Memory B cell (primary cell): ENCODE results near the gene HP.
"Not testable (repeated sequence)": the region's sequence is repeated elsewhere in the genome, so short reads cannot be mapped to it uniquely, and the experiment has no call there.

Source experiments
- ATAC-seq: fragments of 150-1000 bp; cut with Tn5 transposase; 2 replicates; pipeline ENCODE4 v1.10.0; 2021; ENCODE audit warnings: low read depth, mild to moderate bottlenecking, moderate library complexity
- DNase-seq, 2 donors: peaks; one replicate each; pipeline ENCODE4 v3.0.0; 2022; ENCODE audit warnings: low spot score in 2 of 2
- H3K27ac Mint-ChIP-seq: one replicate; pipeline ENCODE4 v1.8.0; 2022; ENCODE audit warnings: mild to moderate bottlenecking, moderate library complexity, mixed read lengths
- H3K27me3 Mint-ChIP-seq: one replicate; pipeline ENCODE4 v1.8.0; 2022; ENCODE audit warnings: mixed read lengths
- H3K36me3 Mint-ChIP-seq: one replicate; pipeline ENCODE4 v1.8.0; 2022; ENCODE audit warnings: mild to moderate bottlenecking, mixed read lengths
- H3K4me1 Mint-ChIP-seq: one replicate; pipeline ENCODE4 v1.8.0; 2022; ENCODE audit warnings: mixed read lengths
- H3K4me3 Mint-ChIP-seq: one replicate; pipeline ENCODE4 v1.8.0; 2022; ENCODE audit warnings: mild to moderate bottlenecking, moderate library complexity, mixed read lengths
- H3K9me3 Mint-ChIP-seq: one replicate; pipeline ENCODE4 v1.8.0; 2022; ENCODE audit warnings: mixed read lengths

The HP gene

DNA sequence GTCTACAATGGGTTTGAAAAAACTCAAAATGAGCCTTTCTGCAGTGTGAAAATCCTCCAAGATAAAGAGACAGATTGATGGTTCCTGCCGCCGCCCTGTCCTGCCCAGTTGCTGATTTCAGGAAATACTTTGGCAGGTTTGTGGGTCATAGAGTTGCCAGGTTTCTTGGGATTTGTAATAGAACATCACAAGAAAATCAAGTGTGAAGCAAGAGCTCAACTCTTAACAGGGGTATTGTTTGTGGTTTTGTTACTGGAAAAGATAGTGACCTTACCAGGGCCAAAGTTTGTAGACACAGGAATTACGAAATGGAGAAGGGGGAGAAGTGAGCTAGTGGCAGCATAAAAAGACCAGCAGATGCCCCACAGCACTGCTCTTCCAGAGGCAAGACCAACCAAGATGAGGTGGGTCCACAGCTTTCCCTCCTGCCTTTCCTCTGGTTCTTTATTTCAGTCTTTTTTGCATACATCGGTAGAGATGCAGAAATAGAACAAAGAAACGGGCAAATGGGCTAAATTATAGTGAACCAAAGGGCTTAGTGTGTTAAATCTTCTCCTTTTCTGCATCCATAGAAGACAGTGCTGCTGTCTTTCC, at the start of gene HP:
Gene HP (plus strand): TSS at position 252 of the 594 bp plus-strand sequence. CDS start 148 bp downstream, at position 400.
- not testable (repeated sequence) for H3K36me3 Mint-ChIP-seq, H3K4me3 Mint-ChIP-seq, H3K9me3 Mint-ChIP-seq, DNase-seq, H3K4me1 Mint-ChIP-seq, ATAC-seq, H3K27ac Mint-ChIP-seq, H3K27me3 Mint-ChIP-seq

GRCh38 chr16:72008065-72008423, 46.3 kb upstream of the HP start:
- H3K27me3 Mint-ChIP-seq, H3K36me3 Mint-ChIP-seq, DNase-seq, H3K4me1 Mint-ChIP-seq, H3K9me3 Mint-ChIP-seq, ATAC-seq: not testable (repeated sequence)
- Mint-ChIP-seq H3K4me3 (peak overlapping the region; percentile 96), H3K27ac (peak overlapping the region; percentile 97)

DNA sequence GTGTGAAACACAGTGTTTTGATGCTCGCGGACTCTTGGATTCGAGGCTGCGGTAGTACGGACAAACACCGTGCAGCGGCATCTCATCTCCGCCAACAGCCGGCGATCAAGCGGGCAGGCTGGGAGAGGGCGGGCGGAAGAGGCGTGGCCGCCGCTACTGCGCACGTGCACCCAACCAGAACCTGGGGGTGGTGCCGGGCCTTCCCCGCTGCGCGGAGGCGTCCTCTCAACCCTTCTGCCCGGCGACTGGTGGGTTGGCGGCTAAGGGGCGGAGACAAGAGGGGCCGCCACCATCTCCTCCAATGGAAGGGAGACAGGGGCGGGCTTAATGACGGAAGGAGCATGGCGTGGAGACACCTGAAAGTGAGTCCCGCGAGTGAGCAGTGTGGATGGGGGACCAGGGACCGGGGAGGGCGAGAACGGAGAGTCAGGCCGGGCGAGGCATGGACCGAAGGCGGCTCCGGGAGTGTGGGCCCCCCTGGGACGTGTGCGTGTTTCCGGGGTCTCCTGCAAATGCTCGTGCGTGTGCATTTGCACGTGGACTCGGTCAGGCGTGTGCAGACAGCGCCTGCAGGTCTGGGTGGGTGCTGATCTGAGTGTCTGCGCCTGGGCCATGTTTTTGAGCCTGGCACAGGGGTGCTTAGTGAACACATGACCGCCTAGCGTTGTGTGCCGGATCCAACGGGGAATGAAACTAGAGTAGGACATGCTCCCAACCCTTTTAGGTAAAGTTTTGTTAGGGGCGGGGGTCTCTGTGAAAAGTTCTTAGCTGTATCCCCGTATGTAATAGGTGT, 45.7 kb upstream of the HP start, which contains the start of gene DHODH:
Gene DHODH (plus strand): TSS at position 321 of the 793 bp plus-strand sequence. CDS start 21 bp downstream, at position 342.
- H3K36me3 Mint-ChIP-seq: peaks cover 2% of the 10 kb centered on the region
- H3K9me3 Mint-ChIP-seq: no peaks in the 10 kb centered on the region
- peak within 1 kb of the TSS; percentile 97 for H3K27ac Mint-ChIP-seq
- H3K4me1 Mint-ChIP-seq: peaks cover 9% of the 10 kb centered on the region
- DNase-seq: peak; percentile 92 to 98
- peak; percentile 90 for ATAC-seq
- H3K4me3 Mint-ChIP-seq: peak within 1 kb of the TSS; percentile 96
- peaks cover 3% of the 10 kb centered on the region for H3K27me3 Mint-ChIP-seq

- peaks cover 9% of the 10 kb centered on the region for H3K4me1 Mint-ChIP-seq
- ATAC-seq: no peak
- H3K27ac Mint-ChIP-seq: peak overlapping the region; percentile 96
- peak overlapping the region; percentile 72 for H3K4me3 Mint-ChIP-seq
- H3K27me3 Mint-ChIP-seq: no peaks in the 10 kb centered on the region
- peaks cover 2% of the 10 kb centered on the region for H3K36me3 Mint-ChIP-seq
- DNase-seq: no peak
- H3K9me3 Mint-ChIP-seq: no peaks in the 10 kb centered on the region
These were observed 44.5 kb upstream of the HP start for GRCh38 chr16:72009779-72010178.

DNA sequence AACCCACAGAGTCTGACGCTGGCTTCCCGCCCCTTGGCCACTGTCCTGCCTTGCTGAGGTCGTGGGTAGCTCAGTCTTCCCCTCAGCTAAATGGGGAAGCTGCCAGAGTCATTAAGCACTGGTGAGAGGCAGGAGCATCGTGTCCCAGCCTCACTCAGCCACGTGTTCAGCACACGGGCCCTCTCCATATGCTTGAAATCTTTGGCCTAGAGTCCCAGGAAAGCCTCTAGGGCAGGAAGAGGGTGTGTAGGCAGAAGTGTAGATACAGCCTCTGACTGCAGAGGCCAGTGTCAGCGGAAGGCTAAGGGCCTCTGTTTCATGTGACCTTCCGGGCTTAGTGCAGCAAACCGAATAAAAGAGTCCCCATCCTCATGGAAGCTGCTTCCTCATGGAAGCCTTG, 41.7 kb upstream of the HP start:
- Mint-ChIP-seq H3K27ac (no peak overlapping the region), H3K36me3 (peaks cover 7% of the 10 kb centered on the region), H3K27me3 (no peaks in the 10 kb centered on the region), H3K4me3 (no peak overlapping the region), H3K9me3 (no peaks in the 10 kb centered on the region), H3K4me1 (peaks cover 13% of the 10 kb centered on the region)
- ATAC-seq (no peak), DNase-seq (no peak)

- peaks cover 10% of the 10 kb centered on the region for H3K36me3 Mint-ChIP-seq
- DNase-seq: no peak
- no peaks in the 10 kb centered on the region for H3K9me3 Mint-ChIP-seq
- ATAC-seq: no peak
- H3K4me3 Mint-ChIP-seq: no peak overlapping the region
- peaks cover 13% of the 10 kb centered on the region for H3K4me1 Mint-ChIP-seq
- peak overlapping the region; percentile 22 for H3K27ac Mint-ChIP-seq
- H3K27me3 Mint-ChIP-seq: no peaks in the 10 kb centered on the region
These were observed 40.9 kb upstream of the HP start for GRCh38 chr16:72013389-72013788.

DNA sequence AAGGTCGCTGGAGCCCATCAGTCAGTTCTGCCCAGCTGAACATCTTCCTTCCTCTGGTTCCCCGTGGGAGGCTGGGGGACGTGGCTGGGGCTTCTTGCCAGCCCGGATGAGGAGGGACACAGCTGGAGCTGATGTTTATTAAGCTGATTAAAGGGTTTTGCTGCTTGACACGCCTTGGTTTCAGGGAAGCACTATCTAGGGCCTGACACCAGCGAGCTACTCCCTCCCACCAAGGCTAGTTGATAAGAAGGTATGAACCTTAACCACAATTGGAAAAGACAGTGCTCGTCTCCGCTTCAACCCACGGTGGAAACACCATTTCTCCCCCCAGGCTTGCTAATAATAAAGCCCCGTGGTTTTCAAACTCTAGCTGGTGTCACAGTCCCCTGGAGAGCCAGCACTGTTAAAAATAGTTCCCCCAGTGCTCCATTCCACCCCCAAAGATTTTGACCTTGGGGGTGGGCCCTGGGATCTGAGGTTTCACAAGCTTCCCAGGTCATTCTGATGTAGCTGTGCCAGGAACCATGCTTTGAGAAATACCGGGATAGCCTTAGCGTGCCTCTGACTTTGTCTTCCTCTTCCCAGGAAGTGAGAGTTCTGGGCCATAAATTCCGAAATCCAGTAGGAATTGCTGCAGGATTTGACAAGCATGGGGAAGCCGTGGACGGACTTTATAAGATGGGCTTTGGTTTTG, 40.3 kb upstream of the HP start:
- DNase-seq (no peak), ATAC-seq (no peak)
- peaks cover 10% of the 10 kb centered on the region for H3K36me3 Mint-ChIP-seq
- H3K27me3 Mint-ChIP-seq: no peaks in the 10 kb centered on the region
- peaks cover 8% of the 10 kb centered on the region for H3K4me1 Mint-ChIP-seq
- H3K9me3 Mint-ChIP-seq: no peaks in the 10 kb centered on the region
- peak overlapping the region; percentile 22 for H3K27ac Mint-ChIP-seq
- no peak overlapping the region for H3K4me3 Mint-ChIP-seq

DNA sequence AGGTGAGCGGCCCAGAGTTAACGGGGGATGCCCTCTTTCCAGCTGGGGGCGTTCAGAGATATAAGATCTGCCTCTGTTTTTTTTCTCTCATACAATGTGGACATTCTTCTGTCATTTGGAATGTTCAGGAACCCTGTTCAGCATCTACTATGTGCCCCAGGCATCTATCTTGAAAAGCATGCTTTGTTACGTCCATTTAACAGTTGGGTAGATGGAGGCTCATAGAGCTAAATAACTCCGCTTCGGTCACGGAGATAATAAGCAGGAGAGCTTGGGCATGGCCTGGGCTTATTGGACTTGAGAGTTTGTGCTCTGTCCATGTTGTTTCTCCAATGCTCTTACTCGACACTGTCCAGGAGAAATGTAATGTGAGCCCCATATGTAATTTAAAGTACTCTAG, 39.6 kb upstream of the HP start:
- DNase-seq (no peak), ATAC-seq (no peak)
- no peaks in the 10 kb centered on the region for H3K9me3 Mint-ChIP-seq
- no peaks in the 10 kb centered on the region for H3K27me3 Mint-ChIP-seq
- H3K4me3 Mint-ChIP-seq: no peak overlapping the region
- H3K4me1 Mint-ChIP-seq: peaks cover 8% of the 10 kb centered on the region
- peaks cover 14% of the 10 kb centered on the region for H3K36me3 Mint-ChIP-seq
- peak overlapping the region; percentile 22 for H3K27ac Mint-ChIP-seq

DNA sequence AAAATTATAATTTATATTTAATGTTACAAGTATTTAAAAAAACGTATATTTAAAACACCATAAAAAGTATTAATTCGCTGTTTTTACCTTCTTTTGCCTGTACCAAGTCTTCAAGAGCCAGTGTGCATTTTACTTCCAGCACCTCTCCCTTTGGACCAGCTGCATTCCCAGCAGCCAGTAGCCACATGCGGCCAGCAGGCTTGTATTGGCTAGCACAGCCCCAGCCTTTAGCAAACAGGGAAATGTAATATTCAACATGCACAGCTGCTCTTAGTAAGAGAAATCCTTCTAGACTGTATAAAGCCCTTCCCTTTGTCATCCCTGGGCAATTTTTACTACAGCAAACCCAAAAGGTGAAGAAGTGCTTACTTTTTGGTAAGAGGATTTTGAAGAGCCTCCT, 39.2 kb upstream of the HP start:
- Mint-ChIP-seq H3K9me3 (no peaks in the 10 kb centered on the region), H3K27me3 (no peaks in the 10 kb centered on the region), H3K4me1 (peaks cover 7% of the 10 kb centered on the region), H3K36me3 (peaks cover 14% of the 10 kb centered on the region), H3K4me3 (no peak overlapping the region), H3K27ac (no peak overlapping the region)
- no peak for ATAC-seq
- no peak for DNase-seq

DNA sequence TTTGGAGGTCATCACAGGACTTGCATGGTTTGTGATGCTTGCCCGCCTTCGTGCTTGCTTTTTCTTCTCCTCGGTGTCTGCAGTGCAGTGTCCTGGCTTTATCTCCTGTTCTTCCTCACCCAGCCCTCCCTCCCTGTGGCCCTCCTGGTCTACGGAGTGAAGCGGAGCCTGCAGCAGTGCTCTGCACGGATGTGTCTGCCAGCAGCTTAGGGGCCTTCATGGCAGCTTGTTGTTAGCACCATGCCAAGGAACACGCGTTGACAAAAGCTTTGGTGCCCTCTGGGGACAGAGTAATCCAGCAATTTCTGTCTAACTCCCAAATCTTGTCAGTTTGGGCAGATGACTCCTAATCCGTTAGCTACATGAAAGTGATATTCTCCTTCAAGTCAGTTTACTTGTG, 35.8 kb upstream of the HP start:
- ATAC-seq (no peak), DNase-seq (no peak)
- H3K36me3 Mint-ChIP-seq: peaks cover 15% of the 10 kb centered on the region
- peaks cover 5% of the 10 kb centered on the region for H3K4me1 Mint-ChIP-seq
- no peaks in the 10 kb centered on the region for H3K27me3 Mint-ChIP-seq
- no peak overlapping the region for H3K4me3 Mint-ChIP-seq
- H3K9me3 Mint-ChIP-seq: no peaks in the 10 kb centered on the region
- H3K27ac Mint-ChIP-seq: no peak overlapping the region

GRCh38 chr16:72021043-72021442, 33.3 kb upstream of the HP start:
- Mint-ChIP-seq H3K36me3 (peaks cover 28% of the 10 kb centered on the region), H3K4me1 (peaks cover 4% of the 10 kb centered on the region), H3K27ac (no peak overlapping the region), H3K9me3 (no peaks in the 10 kb centered on the region), H3K27me3 (no peaks in the 10 kb centered on the region), H3K4me3 (no peak overlapping the region)
- ATAC-seq (no peak), DNase-seq (no peak)

DNA sequence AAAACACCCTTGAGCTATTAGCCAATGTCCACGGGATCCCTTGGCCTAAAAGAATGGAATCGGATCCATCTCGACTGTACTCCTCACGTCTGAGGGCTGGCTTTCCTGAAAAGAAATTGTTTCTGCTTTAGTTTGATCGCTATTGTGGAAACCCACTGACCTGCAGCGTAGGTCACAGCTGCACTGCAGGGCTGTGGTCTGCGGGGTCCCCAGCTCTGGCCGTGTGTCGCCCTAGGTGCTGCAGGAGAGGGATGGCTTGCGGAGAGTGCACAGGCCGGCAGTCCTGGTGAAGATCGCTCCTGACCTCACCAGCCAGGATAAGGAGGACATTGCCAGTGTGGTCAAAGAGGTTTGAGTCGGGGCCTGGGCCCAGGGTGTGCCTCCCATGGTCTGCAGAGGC, 32.2 kb upstream of the HP start:
- no peak overlapping the region for H3K27ac Mint-ChIP-seq
- H3K27me3 Mint-ChIP-seq: no peaks in the 10 kb centered on the region
- no peak for DNase-seq
- no peaks in the 10 kb centered on the region for H3K4me1 Mint-ChIP-seq
- H3K4me3 Mint-ChIP-seq: no peak overlapping the region
- ATAC-seq: no peak
- H3K9me3 Mint-ChIP-seq: no peaks in the 10 kb centered on the region
- peaks cover 24% of the 10 kb centered on the region for H3K36me3 Mint-ChIP-seq

DNA sequence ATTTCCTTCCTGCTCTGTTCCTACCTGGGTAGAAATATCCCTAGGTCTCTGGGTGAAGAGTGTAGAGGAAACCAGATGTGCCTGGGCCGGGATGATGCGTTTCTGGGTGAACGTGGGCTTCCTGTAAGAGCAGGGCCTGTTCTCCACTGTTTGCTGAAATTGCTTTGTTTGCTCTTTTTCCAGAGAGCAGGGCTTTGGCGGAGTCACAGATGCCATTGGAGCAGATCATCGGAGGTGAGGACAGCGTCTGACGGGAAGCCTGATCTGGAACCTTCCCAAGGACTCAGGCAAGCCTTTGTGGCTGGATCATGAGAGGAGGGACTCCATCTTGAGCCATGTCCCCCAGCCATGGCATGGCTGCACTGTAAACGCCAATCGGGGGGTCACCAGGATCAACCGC, 30.3 kb upstream of the HP start:
- no peak for ATAC-seq
- no peaks in the 10 kb centered on the region for H3K4me1 Mint-ChIP-seq
- no peaks in the 10 kb centered on the region for H3K27me3 Mint-ChIP-seq
- no peak overlapping the region for H3K27ac Mint-ChIP-seq
- H3K36me3 Mint-ChIP-seq: peaks cover 25% of the 10 kb centered on the region
- H3K9me3 Mint-ChIP-seq: no peaks in the 10 kb centered on the region
- no peak overlapping the region for H3K4me3 Mint-ChIP-seq
- no peak for DNase-seq

DNA sequence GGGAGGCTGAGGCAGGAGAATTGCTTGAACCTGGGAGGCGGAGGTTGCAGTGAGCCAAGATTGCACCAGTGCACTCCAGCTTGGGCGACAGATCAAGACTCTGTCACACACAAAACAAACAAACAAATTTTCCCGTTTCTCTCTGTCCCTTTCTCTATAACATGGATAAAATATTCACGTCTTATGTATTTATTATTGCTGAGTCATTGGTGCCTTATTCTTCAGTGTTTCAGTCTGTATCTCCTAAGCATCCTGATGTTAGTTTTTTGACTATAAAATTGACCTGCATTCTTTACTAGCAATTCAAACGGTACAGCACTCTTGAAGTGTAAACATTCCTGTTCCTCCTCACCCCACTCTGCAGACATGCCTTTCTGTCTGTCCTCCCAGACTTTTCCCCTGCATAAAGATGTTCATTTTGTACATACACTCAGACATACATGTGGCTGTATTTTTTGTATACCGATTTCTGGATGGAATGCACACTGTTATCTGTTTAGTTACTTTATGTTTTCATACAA, 29.4 kb upstream of the HP start:
- no peak for DNase-seq
- Mint-ChIP-seq H3K4me1 (no peaks in the 10 kb centered on the region), H3K27ac (no peak overlapping the region), H3K4me3 (no peak overlapping the region), H3K27me3 (no peaks in the 10 kb centered on the region), H3K36me3 (peaks cover 21% of the 10 kb centered on the region), H3K9me3 (no peaks in the 10 kb centered on the region)
- ATAC-seq: no peak
